Myocyte (in vitro differentiated cells): ENCODE data around the gene EIF3CL. TPM values are rescaled to one million over a fixed set of nuclear protein-coding genes. Genes with fewer than 3 reads are reported as not detected.
"Not testable (repeated sequence)": the region's sequence is repeated elsewhere in the genome, so short reads cannot be mapped to it uniquely, and the experiment has no call there.

Source experiments
- DNase-seq: peaks from one replicate; pipeline ENCODE4 v3.0.0-alpha.2; 2012; ENCODE audit warnings: low read depth
- microRNA-seq: library from miRNA; unstranded; fragments of <30 nt; microRNA quantifications from one replicate; pipeline ENCODE4, GENCODE V29; 2016
- total RNA-seq: library from RNA; depleted of rRNA; stranded (reverse); fragments of >200 nt; gene quantifications from 2 replicates; pipeline ENCODE4 v1.2.3, GENCODE V29; 2014

EIF3CL gene
- total RNA-seq, 1 donor from 2014 or later, result 63.7 TPM

DNA sequence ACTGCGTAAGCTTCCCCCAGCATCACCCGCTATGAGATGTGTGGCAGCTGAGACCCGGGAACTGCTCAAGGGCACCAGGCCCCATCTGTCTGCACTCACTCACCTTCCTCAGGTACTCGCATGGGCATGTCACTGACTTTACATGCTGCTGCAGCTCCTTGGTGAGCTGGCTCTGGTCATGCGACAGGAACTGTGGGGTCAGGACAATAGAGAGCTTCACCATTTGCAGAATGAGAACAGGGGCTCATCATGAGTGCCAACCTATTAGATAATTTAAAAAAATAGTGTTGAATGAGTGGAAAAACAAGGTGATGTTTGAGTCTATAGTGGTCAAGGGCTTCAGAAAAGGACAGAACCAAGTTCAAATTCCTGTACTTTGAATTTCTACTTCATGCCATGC, 41.0 kb downstream of the EIF3CL start:
- not testable (repeated sequence) for DNase-seq

DNA sequence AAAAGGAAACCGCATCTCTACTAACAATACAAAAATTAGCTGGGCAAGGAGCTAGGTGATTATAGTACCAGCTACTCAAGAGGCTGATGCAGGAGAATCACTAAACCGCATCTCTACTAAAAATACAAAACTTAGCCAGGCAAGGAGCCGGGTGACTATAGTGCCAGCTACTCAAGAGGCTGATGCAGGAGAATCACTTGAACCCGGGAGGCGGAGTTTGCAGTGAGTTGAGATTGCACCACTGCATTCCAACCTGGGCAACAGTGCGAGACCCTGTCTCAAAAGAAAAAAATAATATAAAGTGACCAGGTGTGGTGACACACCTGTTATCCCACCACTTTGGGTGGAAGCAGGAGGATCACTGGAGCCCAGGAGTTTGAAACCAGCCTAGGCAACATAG, 65.4 kb downstream of the EIF3CL start:
- not testable (repeated sequence) for DNase-seq

DNA sequence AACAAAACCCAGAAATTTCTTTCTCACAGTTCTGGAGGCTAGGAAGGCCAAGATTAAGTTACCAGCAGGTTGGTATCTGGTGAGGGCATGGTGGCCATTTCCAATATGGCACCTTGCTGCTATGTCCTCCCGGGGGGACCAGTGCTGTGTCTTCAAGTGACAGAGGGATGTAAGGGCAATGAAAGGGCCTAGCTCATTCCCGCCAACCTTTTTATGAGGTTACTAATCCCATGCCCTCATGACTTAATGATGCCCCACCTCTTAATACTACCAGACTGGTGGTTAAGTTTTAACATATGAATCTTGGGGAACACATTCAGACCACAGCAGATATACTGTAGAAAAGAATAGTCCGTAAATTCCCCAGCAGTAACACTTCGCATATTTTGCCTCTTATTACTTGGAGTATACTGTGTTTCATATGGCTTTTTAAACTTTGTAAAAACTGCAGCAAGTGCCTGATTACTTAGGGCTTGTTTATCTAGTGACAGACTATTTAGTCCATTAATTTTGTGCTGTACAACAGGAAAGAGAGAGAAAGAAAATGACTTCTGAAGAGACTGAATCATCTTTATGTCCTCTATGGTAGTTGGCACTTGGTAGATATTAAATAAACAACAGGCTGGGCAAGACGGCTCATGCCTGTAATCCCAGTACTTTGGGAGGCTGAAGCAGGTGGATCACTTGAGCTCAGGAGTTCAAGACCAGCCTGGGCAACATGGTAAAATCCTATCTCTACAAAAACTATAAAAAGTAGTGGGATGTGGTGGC, 66.5 kb downstream of the EIF3CL start:
- DNase-seq, result not testable (repeated sequence)

- not testable (repeated sequence) for DNase-seq
Observed at GRCh38 chr16:28335678-28336077, 68.0 kb downstream of the EIF3CL start.

DNA sequence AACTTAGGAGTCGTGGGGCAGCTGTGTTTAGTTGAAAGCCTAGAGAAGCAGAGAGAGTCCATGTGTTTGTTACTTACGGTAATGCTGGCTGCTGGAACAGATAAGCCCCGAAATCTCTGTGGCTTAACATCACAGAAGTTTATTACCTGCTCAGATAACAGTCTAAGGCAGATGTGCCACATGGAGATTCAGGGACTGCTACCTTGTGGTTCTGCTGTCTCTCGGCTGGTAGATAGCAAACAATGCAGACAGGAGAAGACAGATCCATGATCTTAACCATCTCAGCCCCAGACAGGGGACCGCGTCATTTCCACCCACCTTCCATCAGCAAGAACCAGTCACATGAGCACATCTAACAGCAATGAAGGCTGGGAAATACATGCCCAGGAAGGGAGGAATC, 71.0 kb downstream of the EIF3CL start:
- not testable (repeated sequence) for DNase-seq

DNA sequence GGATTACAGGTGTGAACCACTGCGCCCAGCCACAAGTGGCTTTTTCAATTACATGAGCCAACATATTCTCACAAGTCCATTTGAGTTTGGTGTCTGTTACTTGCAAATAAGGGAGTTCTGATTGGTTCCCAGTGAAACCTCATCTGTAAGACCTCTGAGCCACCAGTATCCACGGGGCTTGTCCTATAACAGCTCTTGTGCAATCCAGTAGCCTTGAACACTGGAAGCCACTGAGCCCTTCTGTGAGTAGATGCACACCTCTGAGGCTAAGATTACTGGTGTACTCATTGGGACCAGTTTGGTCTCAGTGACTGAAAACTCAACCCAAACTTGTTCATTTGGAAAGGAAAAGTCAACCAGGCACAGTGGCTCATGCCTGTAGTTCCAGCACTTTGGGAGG, 72.7 kb downstream of the EIF3CL start:
- DNase-seq, result not testable (repeated sequence)

DNA sequence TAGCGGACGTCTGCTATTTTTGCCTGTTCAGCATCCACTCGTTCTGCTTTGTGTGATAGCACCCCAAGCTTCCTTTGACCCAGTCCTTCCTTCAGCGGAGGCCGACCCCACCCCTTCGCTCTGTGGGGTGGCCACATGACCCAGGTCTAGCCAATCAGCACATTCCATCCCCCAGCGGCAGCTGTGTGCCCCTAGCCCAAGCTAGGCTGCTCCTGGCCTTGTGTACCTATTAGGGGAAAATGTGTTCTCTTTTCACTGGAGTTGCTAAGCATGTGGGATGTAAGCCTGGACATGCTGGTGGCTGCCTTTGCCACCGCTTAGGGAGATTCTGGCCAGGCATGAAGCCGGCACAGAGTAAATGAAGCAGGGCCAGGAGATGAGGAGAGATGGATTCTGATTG, 73.4 kb downstream of the EIF3CL start:
- DNase-seq, result not testable (repeated sequence)

Small RNA genes within 50 kb of the gene (microRNA-seq; reads per million reads assigned to microRNA genes)
- gene MIR6862-1, result not detected

Other genes starting within 250 kb of the EIF3CL start
- 53.6 and 62.5 TPM in 2 replicates for gene XPO6, start 191.9 kb downstream of the EIF3CL start, total RNA-seq
- gene SBK1, start 111.3 kb downstream of the EIF3CL start, total RNA-seq, result 3.7 and 4.3 TPM in 2 replicates
- 0.56 and 1.1 TPM in 2 replicates for gene NPIPB6, start 40.3 kb downstream of the EIF3CL start, total RNA-seq
- gene NPIPB7, start 68.5 kb upstream of the EIF3CL start, total RNA-seq, result not detected in 2 replicates
- 12.4 and 18.3 TPM in 2 replicates for gene CLN3, start 88.2 kb upstream of the EIF3CL start, total RNA-seq
- gene APOBR, start 90.8 kb upstream of the EIF3CL start, total RNA-seq, result not detected in 2 replicates
- gene IL27, start 103.0 kb upstream of the EIF3CL start, total RNA-seq, result not detected in 2 replicates
- gene NUPR1, start 135.1 kb upstream of the EIF3CL start, total RNA-seq, result 5.9 and 16.0 TPM in 2 replicates
- 12.5 and 17.4 TPM in 2 replicates for gene SGF29, start 150.1 kb upstream of the EIF3CL start, total RNA-seq
- 0.10 TPM in 1 of 2 replicates, not detected in the other for gene SULT1A2, start 193.2 kb upstream of the EIF3CL start, total RNA-seq
- gene SULT1A1, start 206.2 kb upstream of the EIF3CL start, total RNA-seq, result 3.4 and 3.5 TPM in 2 replicates
- not detected in 2 replicates for gene NPIPB8, start 234.2 kb upstream of the EIF3CL start, total RNA-seq